ENCODE measurements around the gene SMCO4. TPM values are rescaled to one million over a fixed set of nuclear protein-coding genes. Genes with fewer than 3 reads are reported as not detected.
A peak's percentile ranks its signal among the peaks of the same experiment; 100 is the strongest.

The SMCO4 gene
- total and polyA plus RNA-seq, 2 of the 8 experiments (the other 6 are each of a cell fraction or from before 2014, with no cell fraction given) = 33.2 to 53.9 TPM

DNA sequence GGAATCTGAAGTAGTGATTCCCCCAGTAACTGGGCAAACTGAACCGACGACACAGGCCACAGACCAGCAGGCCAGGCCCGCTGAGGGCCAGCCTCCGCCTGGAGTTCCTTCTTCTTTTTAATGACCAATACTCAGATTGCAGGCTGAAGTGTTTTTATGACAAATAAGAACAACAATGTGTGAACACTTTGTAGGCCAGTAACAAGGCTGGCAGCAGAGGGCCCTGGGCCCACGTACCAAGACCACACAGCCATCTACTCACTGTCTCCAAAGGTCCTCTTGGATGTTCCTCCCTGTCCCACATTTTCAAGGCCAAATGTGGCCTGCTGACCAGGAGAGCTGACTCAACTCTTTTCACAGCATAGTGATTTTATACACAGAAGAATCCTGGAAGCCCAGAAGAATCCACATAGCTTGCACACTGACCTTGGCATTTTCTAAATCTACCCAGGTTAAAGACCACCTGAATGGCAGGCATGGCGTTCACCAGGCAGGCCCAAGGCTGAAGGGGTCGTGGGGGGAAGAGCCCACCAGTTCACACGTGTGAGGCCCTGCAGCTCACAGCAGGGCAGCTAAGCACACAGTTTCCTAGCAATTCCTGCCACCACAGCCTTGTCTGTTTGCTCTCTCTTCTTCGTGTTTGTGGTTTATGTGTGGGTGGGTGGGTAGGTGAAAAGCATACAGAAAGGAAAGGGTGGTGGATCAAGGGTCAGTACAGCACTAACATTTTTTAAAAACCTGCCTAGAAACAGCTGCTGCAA is 13.3 kb downstream of the SMCO4 start:
- Histone ChIP-seq H3K23me2 (ENCODE audit: low read depth, low read length) (no peaks in the 10 kb centered on the region), H3K4me2 (ENCODE audit: insufficient read depth in 1 of 2, low read depth in 2 of 2, low read length in 2 of 2) (no peak overlapping the region), H4K8ac (ENCODE audit: extremely low read depth, insufficient read depth, low read length) (no peak overlapping the region), H2BK20ac (ENCODE audit: low read length) (no peak overlapping the region), H3K79me2 (ENCODE audit: control insufficient read depth in 1 of 2, insufficient read depth in 2 of 2, low read length in 2 of 2) (peaks cover 2 to 87% of the 10 kb centered on the region in 2 experiments; a peak in 3 of 4 replicates), H2BK15ac (ENCODE audit: low read length) (no peak overlapping the region), H2AK5ac (ENCODE audit: low read depth, low read length) (no peak overlapping the region), H3K79me1 (ENCODE audit: low read depth, low read length) (peaks cover 16% of the 10 kb centered on the region), H3K9ac (replicated peaks in 1 of 4; ENCODE audit: extremely low read depth in 1 of 4, low read depth in 3 of 4, low read length in 3 of 4) (no peak overlapping the region; a peak in 1 of 7 replicates), H3K4ac (replicated peaks; ENCODE audit: insufficient read length, low read depth, low read length) (no peak overlapping the region), H2BK120ac (replicated peaks; ENCODE audit: low read depth, low read length) (no peak overlapping the region), H3K4me3 (ENCODE audit: extremely low read depth in 1 of 4, insufficient read depth in 2 of 4, low read depth in 3 of 4, low read length in 4 of 4) (no peak overlapping the region), H3K27me3 (replicated peaks in 1 of 4; ENCODE audit: control insufficient read depth in 3 of 4, extremely low read depth in 1 of 4, insufficient read depth in 3 of 4, low read length in 3 of 4) (no peaks in the 10 kb centered on the region), H3K9me3 (ENCODE audit: insufficient read depth in 2 of 2, low read depth in 1 of 2, low read length in 1 of 2) (no peaks in the 10 kb centered on the region), H4K5ac (ENCODE audit: insufficient read length, low read depth, low read length) (no peak overlapping the region), H3K56ac (replicated peaks; ENCODE audit: insufficient read length, low read depth, low read length) (no peak overlapping the region), H4K91ac (replicated peaks; ENCODE audit: insufficient read length, low read length) (no peak overlapping the region), H2BK5ac (ENCODE audit: low read depth, low read length) (peak overlapping the region; percentile 40), H2AFZ (ENCODE audit: low read length) (no peak overlapping the region), H3K36me3 (ENCODE audit: control insufficient read depth in 2 of 4, insufficient read depth in 4 of 4, low read length in 3 of 4) (peaks cover 0 to 5% (median 0%) of the 10 kb centered on the region in 4 experiments; a peak in 2 of 8 replicates), H3K23ac (ENCODE audit: insufficient read length) (no peak overlapping the region), H4K20me1 (replicated peaks in 1 of 2; ENCODE audit: control insufficient read depth in 1 of 2, insufficient read depth in 2 of 2, low read length in 2 of 2) (peaks cover 1 to 4% of the 10 kb centered on the region in 2 experiments), H3K18ac (ENCODE audit: extremely low read depth, low read length) (peak overlapping the region; percentile 40; the same call in 1 of the 2 replicates), H3K27ac (ENCODE audit: low read depth, low read length) (no peak overlapping the region), H3K14ac (ENCODE audit: insufficient read length) (no peak overlapping the region), H3K4me1 (replicated peaks in 1 of 4; ENCODE audit: control insufficient read depth in 3 of 4, insufficient read depth in 4 of 4, low read length in 3 of 4) (peaks cover 0 to 7% (median 6%) of the 10 kb centered on the region in 4 experiments; a peak in 4 of 7 replicates), H2BK12ac (ENCODE audit: low read depth, low read length) (no peak overlapping the region)
- FAIRE-seq = no peak
- no peak for DNase-seq (ENCODE audit: low read depth in 1 of 2, low spot score in 2 of 2)
- CTCF ChIA-PET (ENCODE audit: partially characterized antibody) = interaction anchor here (1.2 to 1.5 kb wide), 3 partner anchors 11 to 12 kb away, joined by 3 to 6 read pairs (median 5); no protein-coding TSS in a partner anchor
- 91% methylated on average over 9 of the region's 9 CpGs; no CpG with 5 or more reads in 1 of the 2 experiments for WGBS, 2 experiments (ENCODE audit: extremely low coverage in 1 of 2, insufficient coverage in 1 of 2, insufficient read length in 1 of 2, insufficient replicate concordance in 2 of 2, low coverage in 1 of 2, low lambda C conversion rate in 2 of 2, missing lambda C conversion rate in 1 of 2)
- POLR2A ChIA-PET (ENCODE audit: partially characterized antibody) = interaction anchor here (1.2 to 2.8 kb wide), 3 partner anchors 9 to 50 kb away, joined by 3 to 12 read pairs (median 3); no protein-coding TSS in a partner anchor
- TF ChIP-seq SIN3A (conservative IDR thresholded peaks at IDR 0.05 in 1 of 2, IDR thresholded peaks at IDR 0.05 in 1 of 2; ENCODE audit: low read depth in 1 of 2, low read length in 2 of 2) (no peak), KDM5A (IDR thresholded peaks at IDR 0.05; ENCODE audit: low read length) (no peak), BACH1 (IDR thresholded peaks at IDR 0.05; ENCODE audit: low read length) (no peak), SP1 (IDR thresholded peaks at IDR 0.05; ENCODE audit: low read depth, low read length) (no peak), NANOG (IDR thresholded peaks at IDR 0.05; ENCODE audit: insufficient read depth, low read depth, low read length, poor library complexity, severe bottlenecking) (no peak), BRCA1 (IDR thresholded peaks at IDR 0.05; ENCODE audit: low read depth, low read length) (no peak), TAF7 (optimal IDR thresholded peaks at IDR 0.05; ENCODE audit: borderline replicate concordance, low read depth, low read length) (no peak)
